ENCODE data around the gene YY1. TPM values are rescaled to one million over a fixed set of nuclear protein-coding genes. Genes with fewer than 3 reads are reported as not detected.
"Not testable (repeated sequence)": the region's sequence is repeated elsewhere in the genome, so short reads cannot be mapped to it uniquely, and the experiment has no call there.

YY1 gene
- total RNA-seq, 3 donors from 2014 or later (not counting 1 experiment from before 2014, with no cell fraction given): 77.9 to 92.6 (median 90.4) TPM

DNA sequence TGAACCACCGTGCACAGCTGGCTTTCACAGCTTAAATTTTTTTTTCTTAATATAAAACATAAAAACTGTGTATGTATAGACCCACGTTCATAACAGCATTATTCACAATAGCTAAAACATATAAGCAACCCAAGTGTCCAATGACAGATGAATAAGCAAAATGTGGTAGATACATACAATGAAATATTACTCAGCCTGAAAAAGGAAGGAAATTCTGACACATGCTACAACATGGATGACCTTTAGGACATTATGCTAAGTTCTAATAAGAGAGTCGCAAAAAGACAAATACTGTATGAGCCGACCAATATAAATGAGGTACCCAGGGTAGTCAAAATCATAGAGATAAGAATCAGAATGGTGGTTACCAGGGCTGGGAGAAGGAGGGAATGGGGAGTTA is 13.8 kb upstream of the YY1 start:
- DNase-seq: no peak
- no peak overlapping the region for H3K4me3 Mint-ChIP-seq
- Histone ChIP-seq H3K4me1 (ENCODE audit: control insufficient read depth, insufficient read depth, low read length) (peaks cover 38% of the 10 kb centered on the region), H3K36me3 (ENCODE audit: control insufficient read depth, insufficient read depth, low read length) (no peaks in the 10 kb centered on the region), H3K9me3 (ENCODE audit: control insufficient read depth, insufficient read depth, low read length) (no peaks in the 10 kb centered on the region), H3K4me3 (ENCODE audit: low read length) (no peak overlapping the region), H3K27me3 (ENCODE audit: control insufficient read depth, insufficient read depth, low read length) (no peaks in the 10 kb centered on the region), H3K27ac (ENCODE audit: low read length) (no peak overlapping the region)
- H3K9me3 Mint-ChIP-seq: no peaks in the 10 kb centered on the region
- H3K4me1 Mint-ChIP-seq: peaks cover 7 to 13% of the 10 kb centered on the region in 2 donors
- TF ChIP-seq, protein P1, sequence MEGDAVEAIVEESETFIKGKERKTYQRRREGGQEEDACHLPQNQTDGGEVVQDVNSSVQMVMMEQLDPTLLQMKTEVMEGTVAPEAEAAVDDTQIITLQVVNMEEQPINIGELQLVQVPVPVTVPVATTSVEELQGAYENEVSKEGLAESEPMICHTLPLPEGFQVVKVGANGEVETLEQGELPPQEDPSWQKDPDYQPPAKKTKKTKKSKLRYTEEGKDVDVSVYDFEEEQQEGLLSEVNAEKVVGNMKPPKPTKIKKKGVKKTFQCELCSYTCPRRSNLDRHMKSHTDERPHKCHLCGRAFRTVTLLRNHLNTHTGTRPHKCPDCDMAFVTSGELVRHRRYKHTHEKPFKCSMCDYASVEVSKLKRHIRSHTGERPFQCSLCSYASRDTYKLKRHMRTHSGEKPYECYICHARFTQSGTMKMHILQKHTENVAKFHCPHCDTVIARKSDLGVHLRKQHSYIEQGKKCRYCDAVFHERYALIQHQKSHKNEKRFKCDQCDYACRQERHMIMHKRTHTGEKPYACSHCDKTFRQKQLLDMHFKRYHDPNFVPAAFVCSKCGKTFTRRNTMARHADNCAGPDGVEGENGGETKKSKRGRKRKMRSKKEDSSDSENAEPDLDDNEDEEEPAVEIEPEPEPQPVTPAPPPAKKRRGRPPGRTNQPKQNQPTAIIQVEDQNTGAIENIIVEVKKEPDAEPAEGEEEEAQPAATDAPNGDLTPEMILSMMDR (IDR thresholded peaks at IDR 0.05): no peak
- H3K27ac Mint-ChIP-seq: no peak overlapping the region
- no peaks in the 10 kb centered on the region for H3K36me3 Mint-ChIP-seq
- no peaks in the 10 kb centered on the region for H3K27me3 Mint-ChIP-seq (ENCODE audit: low read depth in 2 of 2)
- ATAC-seq: no peak
- WGBS (ENCODE audit: insufficient coverage): 90% methylated on average over 2 of the region's 4 CpGs
- intact Hi-C loops (cut with micrococcal nuclease): no loop called here

DNA sequence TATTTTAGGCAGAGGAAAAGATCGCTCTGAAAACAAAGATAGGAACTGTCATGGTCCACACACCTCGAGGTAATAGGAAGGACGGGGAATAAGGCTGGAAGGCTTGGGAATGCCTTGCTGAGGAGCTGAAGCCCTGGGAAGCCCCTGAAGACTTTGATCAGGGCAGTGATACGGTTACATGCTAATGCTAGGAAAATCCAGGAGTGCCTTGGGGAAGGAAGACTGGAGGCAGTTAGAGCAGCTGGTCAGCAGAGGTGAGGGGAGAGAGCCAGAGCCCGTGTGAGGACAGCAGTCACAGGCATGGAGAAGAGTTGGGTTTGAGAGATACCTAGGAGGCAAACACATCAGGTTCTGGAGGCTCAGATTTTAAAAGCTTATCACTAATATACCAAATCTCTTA is 8.6 kb upstream of the YY1 start:
- H3K36me3 ChIP-seq (ENCODE audit: control insufficient read depth, insufficient read depth, low read length): no peaks in the 10 kb centered on the region
- H3K4me3 ChIP-seq (ENCODE audit: low read length): no peak overlapping the region
- H3K9me3 ChIP-seq (ENCODE audit: control insufficient read depth, insufficient read depth, low read length): no peaks in the 10 kb centered on the region
- Mint-ChIP-seq H3K4me3 (no peak overlapping the region), H3K27ac (peak overlapping the region in 1 of 2 donors; percentile 14), H3K36me3 (no peaks in the 10 kb centered on the region), H3K4me1 (peaks cover 0 to 19% of the 10 kb centered on the region in 2 donors), H3K27me3 (ENCODE audit: low read depth in 2 of 2) (no peaks in the 10 kb centered on the region), H3K9me3 (no peaks in the 10 kb centered on the region)
- no peak for DNase-seq
- no peak for ATAC-seq
- no peaks in the 10 kb centered on the region for H3K27me3 ChIP-seq (ENCODE audit: control insufficient read depth, insufficient read depth, low read length)
- H3K27ac ChIP-seq (ENCODE audit: low read length): no peak overlapping the region
- TF ChIP-seq, protein P1 (IDR thresholded peaks at IDR 0.05): no peak
- intact Hi-C loops (cut with micrococcal nuclease): no loop called here
- H3K4me1 ChIP-seq (ENCODE audit: control insufficient read depth, insufficient read depth, low read length): no peaks in the 10 kb centered on the region
- 97% methylated on average over 5 of the region's 5 CpGs for WGBS (ENCODE audit: insufficient coverage)

DNA sequence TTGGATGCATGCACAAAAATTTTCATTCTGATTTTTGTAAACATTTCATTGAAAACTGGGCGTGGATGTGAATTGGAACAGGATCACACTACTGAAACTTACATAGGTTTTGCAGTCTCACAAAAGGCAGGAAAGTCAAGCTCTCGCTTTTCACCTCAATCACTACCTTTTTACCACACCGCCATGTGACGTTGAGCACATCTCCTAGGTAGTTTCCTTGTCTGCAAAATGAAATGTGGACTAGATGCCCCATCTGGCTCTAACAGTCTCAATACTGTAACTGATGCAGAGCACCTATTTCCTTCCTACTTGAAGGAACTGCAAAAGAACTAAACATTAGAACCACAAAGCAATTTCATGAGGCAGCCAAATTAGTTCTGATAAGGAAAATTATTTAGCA is 4.4 kb upstream of the YY1 start:
- no peaks in the 10 kb centered on the region for H3K9me3 Mint-ChIP-seq
- H3K9me3 ChIP-seq (ENCODE audit: control insufficient read depth, insufficient read depth, low read length): no peaks in the 10 kb centered on the region
- H3K4me3 ChIP-seq (ENCODE audit: low read length): no peak overlapping the region
- no peaks in the 10 kb centered on the region for H3K27me3 Mint-ChIP-seq (ENCODE audit: low read depth in 2 of 2)
- no peak overlapping the region for H3K27ac ChIP-seq (ENCODE audit: low read length)
- intact Hi-C loops (cut with micrococcal nuclease): no loop called here
- peaks cover 10% of the 10 kb centered on the region for H3K4me1 ChIP-seq (ENCODE audit: control insufficient read depth, insufficient read depth, low read length)
- H3K27me3 ChIP-seq (ENCODE audit: control insufficient read depth, insufficient read depth, low read length): no peaks in the 10 kb centered on the region
- DNase-seq: peak in 1 of 2 donors; percentile 69
- no peak overlapping the region for H3K27ac Mint-ChIP-seq
- peaks cover 17 to 43% of the 10 kb centered on the region in 2 donors for H3K4me1 Mint-ChIP-seq
- H3K36me3 ChIP-seq (ENCODE audit: control insufficient read depth, insufficient read depth, low read length): no peaks in the 10 kb centered on the region
- no peak for ATAC-seq
- H3K36me3 Mint-ChIP-seq: no peaks in the 10 kb centered on the region
- 61% methylated on average over 4 of the region's 4 CpGs for WGBS (ENCODE audit: insufficient coverage)
- no peak overlapping the region for H3K4me3 Mint-ChIP-seq
- TF ChIP-seq, protein P1 (IDR thresholded peaks at IDR 0.05): no peak

DNA sequence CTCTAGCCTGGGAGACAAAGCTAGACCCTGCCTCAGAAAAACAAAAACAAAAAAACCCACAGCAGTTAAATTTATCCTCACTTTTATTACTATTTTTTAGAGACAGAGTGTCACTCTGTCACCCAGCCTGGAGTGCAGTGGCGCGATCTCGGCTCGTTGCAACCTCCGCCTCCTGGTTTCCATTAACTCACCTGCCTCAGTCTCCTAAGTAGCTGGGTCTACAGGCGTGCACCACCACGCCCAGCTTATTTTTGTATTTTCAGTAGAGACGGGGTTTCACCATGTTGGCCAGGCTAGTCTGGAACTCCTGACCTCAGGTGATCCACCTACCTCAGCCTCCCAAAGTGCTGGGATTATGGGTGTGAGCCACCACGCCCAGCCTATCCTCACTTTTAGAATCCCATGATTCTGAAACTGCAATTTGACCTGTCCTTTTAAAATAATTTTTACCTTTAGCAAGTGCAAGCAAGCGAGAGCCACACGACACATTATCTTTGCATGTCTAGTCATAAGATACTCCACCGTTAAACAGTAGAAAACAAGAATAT is 2.6 kb upstream of the YY1 start:
- Mint-ChIP-seq H3K4me1 (peaks cover 26 to 46% of the 10 kb centered on the region in 2 donors), H3K4me3 (peak overlapping the region; percentile 96), H3K27ac (peak overlapping the region; percentile 93 to 94)
- H3K9me3 ChIP-seq (ENCODE audit: control insufficient read depth, insufficient read depth, low read length); H3K36me3 Mint-ChIP-seq; H3K27me3 Mint-ChIP-seq (ENCODE audit: low read depth in 2 of 2); DNase-seq; H3K36me3 ChIP-seq (ENCODE audit: control insufficient read depth, insufficient read depth, low read length); H3K27ac ChIP-seq (ENCODE audit: low read length); H3K9me3 Mint-ChIP-seq; ATAC-seq; H3K4me3 ChIP-seq (ENCODE audit: low read length); H3K27me3 ChIP-seq (ENCODE audit: control insufficient read depth, insufficient read depth, low read length): not testable (repeated sequence)
- H3K4me1 ChIP-seq (ENCODE audit: control insufficient read depth, insufficient read depth, low read length): peaks cover 11% of the 10 kb centered on the region
- intact Hi-C loops (cut with micrococcal nuclease): loop anchor here (2.0 to 5.0 kb wide), 3 partner anchors 14 to 169 kb away; partner anchors contain the start of genes EVL and WDR25
- 86% methylated on average over 12 of the region's 12 CpGs for WGBS (ENCODE audit: insufficient coverage)

All from natural killer cell (primary cell).